Central memory CD8-positive, alpha-beta T cell (primary cell): ENCODE data around the gene MACC1.
"Not testable (repeated sequence)": the region's sequence is repeated elsewhere in the genome, so short reads cannot be mapped to it uniquely, and the experiment has no call there.

Experiments used
- ATAC-seq: fragments of 150-1000 bp; cut with Tn5 transposase; replicated peaks from 2 replicates; pipeline ENCODE4 v1.10.0; 2022; ENCODE audit warnings: mild to moderate bottlenecking, moderate FRiP score, moderate number of reproducible peaks; ENCODE audit not compliant: poor library complexity, severe bottlenecking; ENCODE audit errors: extremely low read depth
- DNase-seq, 2 donors: peaks; one replicate each; pipeline ENCODE4 v3.0.0; 2021; ENCODE audit warnings: low spot score in 2 of 2
- H3K27ac Mint-ChIP-seq: one replicate; pipeline ENCODE4 v1.8.0; 2022; ENCODE audit warnings: low read depth, mild to moderate bottlenecking, moderate library complexity, mixed read lengths
- H3K27me3 Mint-ChIP-seq: one replicate; pipeline ENCODE4 v1.8.0; 2022; ENCODE audit warnings: mixed read lengths
- H3K36me3 Mint-ChIP-seq: one replicate; pipeline ENCODE4 v1.8.0; 2022; ENCODE audit warnings: mild to moderate bottlenecking, moderate library complexity, mixed read lengths; ENCODE audit not compliant: insufficient read depth
- H3K4me1 Mint-ChIP-seq: one replicate; pipeline ENCODE4 v1.8.0; 2022; ENCODE audit warnings: mixed read lengths
- H3K4me3 Mint-ChIP-seq: one replicate; pipeline ENCODE4 v1.8.0; 2022; ENCODE audit warnings: mild to moderate bottlenecking, moderate library complexity, mixed read lengths
- H3K9me3 Mint-ChIP-seq: one replicate; pipeline ENCODE4 v1.8.0; 2022; ENCODE audit warnings: mixed read lengths

MACC1 gene

GRCh38 chr7:20214132-20214531 is 3.1 kb downstream of the MACC1 start:
- Mint-ChIP-seq H3K36me3 (no peaks in the 10 kb centered on the region), H3K4me1 (no peaks in the 10 kb centered on the region), H3K27me3 (no peaks in the 10 kb centered on the region), H3K9me3 (peaks cover 5% of the 10 kb centered on the region), H3K4me3 (no peak overlapping the region), H3K27ac (no peak overlapping the region)
- ATAC-seq = no peak
- no peak for DNase-seq

- H3K36me3 Mint-ChIP-seq = no peaks in the 10 kb centered on the region
- no peaks in the 10 kb centered on the region for H3K4me1 Mint-ChIP-seq
- no peak overlapping the region for H3K4me3 Mint-ChIP-seq
- no peak overlapping the region for H3K27ac Mint-ChIP-seq
- peaks cover 6% of the 10 kb centered on the region for H3K9me3 Mint-ChIP-seq
- DNase-seq = no peak
- no peaks in the 10 kb centered on the region for H3K27me3 Mint-ChIP-seq
- ATAC-seq = no peak
These were observed 3.8 kb downstream of the MACC1 start for GRCh38 chr7:20213378-20213777.

- ATAC-seq (no peak), DNase-seq (no peak)
- Mint-ChIP-seq H3K36me3 (no peaks in the 10 kb centered on the region), H3K4me3 (no peak overlapping the region), H3K27me3 (no peaks in the 10 kb centered on the region), H3K9me3 (peaks cover 12% of the 10 kb centered on the region), H3K27ac (no peak overlapping the region), H3K4me1 (no peaks in the 10 kb centered on the region)
These were observed 5.8 kb downstream of the MACC1 start for GRCh38 chr7:20211376-20211775.

- Mint-ChIP-seq H3K9me3 (peaks cover 21% of the 10 kb centered on the region), H3K4me1 (no peaks in the 10 kb centered on the region), H3K27ac (no peak overlapping the region), H3K4me3 (no peak overlapping the region), H3K27me3 (no peaks in the 10 kb centered on the region), H3K36me3 (no peaks in the 10 kb centered on the region)
- DNase-seq (no peak), ATAC-seq (no peak)
These were observed 8.4 kb downstream of the MACC1 start for GRCh38 chr7:20208651-20209307.

- H3K4me1 Mint-ChIP-seq, H3K4me3 Mint-ChIP-seq, DNase-seq, H3K27me3 Mint-ChIP-seq, ATAC-seq, H3K27ac Mint-ChIP-seq, H3K36me3 Mint-ChIP-seq: not testable (repeated sequence)
- H3K9me3 Mint-ChIP-seq = peaks cover 21% of the 10 kb centered on the region
These were observed 9.4 kb downstream of the MACC1 start for GRCh38 chr7:20207811-20208210.

- Mint-ChIP-seq H3K9me3 (peaks cover 21% of the 10 kb centered on the region), H3K27me3 (no peaks in the 10 kb centered on the region), H3K4me1 (no peaks in the 10 kb centered on the region), H3K36me3 (no peaks in the 10 kb centered on the region), H3K4me3 (no peak overlapping the region), H3K27ac (no peak overlapping the region)
- no peak for DNase-seq
- no peak for ATAC-seq
These were observed 10.9 kb downstream of the MACC1 start for GRCh38 chr7:20206104-20206896.

GRCh38 chr7:20203316-20203715 is 13.9 kb downstream of the MACC1 start:
- H3K27me3 Mint-ChIP-seq = no peaks in the 10 kb centered on the region

GRCh38 chr7:20201380-20201779 is 15.8 kb downstream of the MACC1 start:
- ATAC-seq (no peak), DNase-seq (no peak)
- Mint-ChIP-seq H3K27me3 (no peaks in the 10 kb centered on the region), H3K36me3 (no peaks in the 10 kb centered on the region), H3K9me3 (peaks cover 8% of the 10 kb centered on the region), H3K4me3 (no peak overlapping the region), H3K27ac (no peak overlapping the region), H3K4me1 (no peaks in the 10 kb centered on the region)

More at GRCh38 chr7:20203316-20203715, 13.9 kb downstream of the MACC1 start:
- H3K4me1 Mint-ChIP-seq = no peaks in the 10 kb centered on the region
- H3K36me3 Mint-ChIP-seq = no peaks in the 10 kb centered on the region
- ATAC-seq = no peak
- DNase-seq = no peak
- H3K9me3 Mint-ChIP-seq = peaks cover 14% of the 10 kb centered on the region
- H3K4me3 Mint-ChIP-seq = no peak overlapping the region
- H3K27ac Mint-ChIP-seq = no peak overlapping the region

- no peaks in the 10 kb centered on the region for H3K4me1 Mint-ChIP-seq
- ATAC-seq = no peak
- DNase-seq = no peak
- H3K27me3 Mint-ChIP-seq = no peaks in the 10 kb centered on the region
- no peak overlapping the region for H3K4me3 Mint-ChIP-seq
- H3K36me3 Mint-ChIP-seq = no peaks in the 10 kb centered on the region
- peaks cover 5% of the 10 kb centered on the region for H3K9me3 Mint-ChIP-seq
- H3K27ac Mint-ChIP-seq = no peak overlapping the region
These were observed 16.2 kb downstream of the MACC1 start for GRCh38 chr7:20200971-20201370.

- H3K36me3 Mint-ChIP-seq = no peaks in the 10 kb centered on the region
- ATAC-seq (no peak), DNase-seq (no peak)
- no peaks in the 10 kb centered on the region for H3K9me3 Mint-ChIP-seq
- H3K27me3 Mint-ChIP-seq = no peaks in the 10 kb centered on the region
- H3K4me3 Mint-ChIP-seq = no peak overlapping the region
- H3K27ac Mint-ChIP-seq = no peak overlapping the region
- H3K4me1 Mint-ChIP-seq = no peaks in the 10 kb centered on the region
These were observed 16.8 kb downstream of the MACC1 start for GRCh38 chr7:20200361-20200760.

- Mint-ChIP-seq H3K36me3 (no peaks in the 10 kb centered on the region), H3K4me1 (no peaks in the 10 kb centered on the region), H3K27ac (no peak overlapping the region), H3K27me3 (no peaks in the 10 kb centered on the region), H3K4me3 (no peak overlapping the region), H3K9me3 (no peaks in the 10 kb centered on the region)
- ATAC-seq = no peak
- DNase-seq = no peak
These were observed 18.0 kb downstream of the MACC1 start for GRCh38 chr7:20199015-20199737.

- Mint-ChIP-seq H3K27me3 (no peaks in the 10 kb centered on the region), H3K4me1 (no peaks in the 10 kb centered on the region), H3K36me3 (no peaks in the 10 kb centered on the region), H3K4me3 (no peak overlapping the region), H3K27ac (no peak overlapping the region), H3K9me3 (no peaks in the 10 kb centered on the region)
- no peak for ATAC-seq
- no peak for DNase-seq
These were observed 18.9 kb downstream of the MACC1 start for GRCh38 chr7:20198260-20198659.

GRCh38 chr7:20197837-20198236 is 19.3 kb downstream of the MACC1 start:
- H3K27ac Mint-ChIP-seq = no peak overlapping the region
- ATAC-seq (no peak), DNase-seq (no peak)

More at GRCh38 chr7:20197837-20198236, 19.3 kb downstream of the MACC1 start:
- Mint-ChIP-seq H3K36me3 (no peaks in the 10 kb centered on the region), H3K4me1 (no peaks in the 10 kb centered on the region), H3K9me3 (no peaks in the 10 kb centered on the region), H3K27me3 (no peaks in the 10 kb centered on the region), H3K4me3 (no peak overlapping the region)
